ENCODE results near the gene LSM7.

- TF ChIP-seq CTCF (conservative IDR thresholded peaks at IDR 0.05; ENCODE audit: low read depth, low read length) (no peak), EZH2 (IDR thresholded peaks at IDR 0.05; ENCODE audit: low read length, unreplicated experiment) (no peak), EZH2phosphoT487 (IDR thresholded peaks at IDR 0.05; ENCODE audit: borderline replicate concordance, low read length) (no peak)
These were observed 17.6 kb upstream of the LSM7 start for GRCh38 chr19:2345794-2346663.

Data from PC-3 (cell line).